ENCODE results near the gene MCFD2.
"Not testable (repeated sequence)": the region's sequence is repeated elsewhere in the genome, so short reads cannot be mapped to it uniquely, and the experiment has no call there.

Gene MCFD2

DNA sequence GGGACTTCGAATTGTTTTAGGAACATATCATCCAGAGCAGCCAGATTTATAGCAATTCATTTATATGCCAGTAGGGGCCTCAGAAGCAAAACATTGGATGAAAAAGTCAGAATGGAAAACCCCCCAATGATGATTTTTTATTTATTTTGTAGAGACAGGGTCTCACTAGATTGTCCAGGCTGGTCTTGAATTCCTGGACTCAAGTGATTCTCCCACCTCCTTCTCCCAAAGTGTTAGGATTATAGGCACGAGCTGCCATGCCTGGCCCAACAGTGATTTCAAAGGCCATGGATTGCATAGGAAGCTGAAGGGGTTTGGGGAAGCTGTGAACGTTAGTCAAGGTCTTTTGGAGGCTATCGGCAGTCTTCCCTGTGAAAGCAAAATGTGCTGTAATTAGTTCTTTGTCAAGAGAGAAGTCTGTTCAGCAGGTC lies 21.9 kb upstream of the MCFD2 start:
- no peak for DNase-seq (ENCODE audit: low read depth, low spot score)

GRCh38 chr2:46936566-46936965 lies 21.0 kb upstream of the MCFD2 start:
- DNase-seq (ENCODE audit: low read depth, low spot score): no peak

GRCh38 chr2:46935071-46935470 lies 19.5 kb upstream of the MCFD2 start:
- DNase-seq (ENCODE audit: low read depth, low spot score): no peak

GRCh38 chr2:46929612-46930011 lies 14.0 kb upstream of the MCFD2 start:
- no peak for DNase-seq (ENCODE audit: low read depth, low spot score)

GRCh38 chr2:46926863-46927262 lies 11.3 kb upstream of the MCFD2 start:
- no peak for DNase-seq (ENCODE audit: low read depth, low spot score)

DNA sequence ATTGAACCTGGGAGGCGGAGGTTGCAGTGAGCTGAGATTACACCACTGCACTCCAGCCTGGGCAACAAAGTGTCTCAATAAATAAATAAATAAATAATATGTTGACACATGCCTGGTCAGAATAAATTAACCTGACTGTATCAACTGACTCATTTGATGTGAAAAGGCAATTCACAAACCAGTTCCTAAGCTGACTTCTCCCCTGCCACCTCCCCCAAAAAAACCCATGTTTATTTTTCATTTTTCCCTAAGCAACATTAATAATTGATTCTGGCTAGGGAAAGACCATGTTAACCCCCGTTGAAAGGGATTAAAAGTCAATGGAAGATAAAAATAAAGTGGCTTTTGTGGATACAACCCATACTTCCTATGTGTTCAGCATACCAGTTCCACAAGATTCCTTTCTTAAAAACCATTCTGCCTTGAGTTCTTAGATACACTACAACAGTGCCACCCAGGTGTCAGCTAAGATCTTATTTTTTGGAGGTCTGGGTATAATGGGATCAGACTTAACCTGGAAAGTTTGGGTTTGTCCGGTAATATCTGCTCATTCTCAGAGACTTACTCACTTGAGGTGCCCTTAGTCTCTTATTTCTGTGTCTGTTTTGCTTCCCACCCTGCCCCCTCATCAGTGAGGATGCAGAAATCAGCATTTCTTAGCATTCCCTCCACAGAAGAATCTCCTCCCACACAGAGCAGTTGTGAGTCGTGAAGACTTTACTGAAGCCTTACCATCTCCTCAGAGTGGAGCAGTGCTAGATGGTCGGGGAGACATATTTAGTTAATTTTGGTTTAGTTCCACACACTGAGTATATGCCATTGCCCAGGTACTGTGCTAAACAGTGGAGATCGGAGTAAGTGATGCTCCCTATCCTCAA lies 10.1 kb upstream of the MCFD2 start:
- no peak for DNase-seq (ENCODE audit: low read depth, low spot score)

DNA sequence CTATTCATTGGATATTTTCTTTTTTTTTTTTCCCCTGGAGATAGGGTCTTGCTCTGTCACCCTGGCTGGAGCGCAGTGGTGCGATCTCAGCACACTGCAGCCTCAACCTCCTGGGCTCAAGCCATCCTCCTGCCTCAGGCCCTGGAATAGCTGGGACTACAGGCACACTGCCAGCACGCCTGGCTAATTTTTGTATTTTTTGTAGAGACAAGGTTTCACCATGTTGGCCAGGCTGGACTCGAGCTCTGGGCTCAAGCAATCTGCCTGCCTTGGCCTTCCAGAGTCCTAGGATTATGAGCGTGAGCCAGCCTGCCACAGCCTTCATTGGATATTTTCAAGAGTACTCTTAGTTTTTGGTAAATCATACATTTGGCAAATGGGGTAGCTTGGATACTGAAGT lies 9.0 kb upstream of the MCFD2 start:
- no peak for DNase-seq (ENCODE audit: low read depth, low spot score)

DNA sequence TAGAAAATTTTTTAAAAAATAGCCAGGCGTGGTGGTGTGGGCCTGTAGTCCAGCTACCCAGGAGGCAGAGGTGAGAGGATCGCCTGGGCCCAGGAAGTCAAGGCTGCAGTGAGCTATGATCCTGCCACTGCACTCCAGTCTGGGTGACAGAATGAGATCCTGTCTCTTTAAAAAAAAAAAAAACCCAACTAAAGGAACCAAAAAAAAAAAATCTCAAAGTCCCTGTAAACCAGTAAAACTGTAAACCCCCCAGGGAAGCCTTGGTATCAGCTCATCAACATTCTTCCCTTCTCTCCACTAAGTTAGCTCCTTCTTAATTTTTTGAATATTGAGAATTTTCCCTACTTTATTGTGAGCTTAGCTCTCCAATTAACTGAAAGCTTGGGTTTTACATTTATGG lies 8.4 kb upstream of the MCFD2 start:
- DNase-seq (ENCODE audit: low read depth, low spot score): no peak

GRCh38 chr2:46923041-46923528 lies 7.5 kb upstream of the MCFD2 start:
- DNase-seq (ENCODE audit: low read depth, low spot score): no peak

- DNase-seq (ENCODE audit: low read depth, low spot score): no peak
Measured at GRCh38 chr2:46922606-46923005, 7.0 kb upstream of the MCFD2 start.

GRCh38 chr2:46921676-46922448 lies 6.3 kb upstream of the MCFD2 start:
- DNase-seq (ENCODE audit: low read depth, low spot score): no peak

- DNase-seq (ENCODE audit: low read depth, low spot score): no peak
Measured at GRCh38 chr2:46917628-46918027, 2.0 kb upstream of the MCFD2 start.

DNA sequence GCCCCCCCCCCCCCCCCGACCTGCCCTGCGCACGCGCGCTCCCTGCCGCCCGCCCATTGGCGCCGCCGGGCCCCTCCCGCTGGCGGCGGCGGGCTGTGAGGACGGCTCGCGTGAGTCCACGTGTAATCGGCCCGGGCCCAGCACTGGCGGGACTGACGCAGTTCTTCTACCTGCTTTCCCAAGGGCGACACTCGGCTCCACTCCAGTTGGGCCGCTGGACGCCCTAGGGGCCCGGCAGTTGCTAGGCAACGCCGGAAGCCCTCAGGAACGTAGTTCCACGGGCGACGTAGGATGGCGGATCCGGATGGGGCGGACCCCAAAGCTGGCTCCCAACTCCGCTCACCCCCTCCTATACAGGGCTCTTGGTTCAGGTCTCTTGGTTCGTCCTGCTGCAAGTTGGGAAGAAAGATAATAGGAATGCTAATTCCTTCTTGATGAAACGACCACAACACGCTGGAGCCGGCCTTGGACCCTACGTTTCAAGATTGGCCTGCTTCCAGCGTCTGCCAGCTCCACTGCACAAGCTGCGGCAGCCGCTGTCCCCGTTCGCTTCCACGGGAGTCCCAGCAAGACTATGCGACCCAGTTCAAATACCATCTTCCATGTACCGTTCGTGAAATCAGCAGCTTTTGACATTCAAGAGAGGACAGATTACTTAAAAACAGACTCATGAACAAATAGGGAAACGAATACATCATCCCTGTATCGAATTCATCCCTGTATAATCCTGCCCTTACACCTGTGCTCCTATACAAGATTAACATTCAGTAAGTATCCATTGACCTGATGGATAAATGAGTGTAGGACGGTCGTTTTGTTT lies 415 bp upstream of the MCFD2 start:
- peak; percentile 57 for DNase-seq (ENCODE audit: low read depth, low spot score)

DNA sequence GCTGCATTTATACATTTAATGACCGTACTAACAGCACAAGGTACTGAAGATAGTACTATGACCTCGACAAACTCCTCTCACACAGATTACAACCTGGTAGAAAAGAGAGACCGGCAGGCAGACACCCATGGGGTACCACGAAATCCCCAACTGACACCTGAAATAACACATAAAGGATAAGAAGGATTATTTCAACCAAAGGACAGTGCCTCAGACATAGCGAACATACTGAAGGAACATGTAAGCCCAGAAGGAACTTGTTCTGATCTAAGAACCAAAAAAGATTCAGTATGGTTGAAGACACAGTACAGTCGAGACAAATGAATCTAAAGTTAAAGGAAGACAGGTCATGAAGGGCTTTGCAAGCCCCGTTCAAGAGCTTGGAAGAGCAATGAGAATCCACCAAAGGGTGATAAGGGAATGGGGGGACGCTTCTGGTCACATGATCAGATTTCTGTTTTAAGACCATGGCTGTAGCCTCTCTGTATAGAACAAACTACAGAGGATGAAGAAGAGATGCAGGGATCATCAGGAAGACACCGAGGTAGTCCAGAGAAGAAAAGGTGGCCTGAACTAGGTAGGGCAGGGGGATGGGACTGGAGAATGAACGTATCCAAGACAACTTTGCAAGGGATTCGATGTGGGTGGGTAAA lies 902 bp downstream of the MCFD2 start:
- DNase-seq (ENCODE audit: low read depth, low spot score): no peak

DNA sequence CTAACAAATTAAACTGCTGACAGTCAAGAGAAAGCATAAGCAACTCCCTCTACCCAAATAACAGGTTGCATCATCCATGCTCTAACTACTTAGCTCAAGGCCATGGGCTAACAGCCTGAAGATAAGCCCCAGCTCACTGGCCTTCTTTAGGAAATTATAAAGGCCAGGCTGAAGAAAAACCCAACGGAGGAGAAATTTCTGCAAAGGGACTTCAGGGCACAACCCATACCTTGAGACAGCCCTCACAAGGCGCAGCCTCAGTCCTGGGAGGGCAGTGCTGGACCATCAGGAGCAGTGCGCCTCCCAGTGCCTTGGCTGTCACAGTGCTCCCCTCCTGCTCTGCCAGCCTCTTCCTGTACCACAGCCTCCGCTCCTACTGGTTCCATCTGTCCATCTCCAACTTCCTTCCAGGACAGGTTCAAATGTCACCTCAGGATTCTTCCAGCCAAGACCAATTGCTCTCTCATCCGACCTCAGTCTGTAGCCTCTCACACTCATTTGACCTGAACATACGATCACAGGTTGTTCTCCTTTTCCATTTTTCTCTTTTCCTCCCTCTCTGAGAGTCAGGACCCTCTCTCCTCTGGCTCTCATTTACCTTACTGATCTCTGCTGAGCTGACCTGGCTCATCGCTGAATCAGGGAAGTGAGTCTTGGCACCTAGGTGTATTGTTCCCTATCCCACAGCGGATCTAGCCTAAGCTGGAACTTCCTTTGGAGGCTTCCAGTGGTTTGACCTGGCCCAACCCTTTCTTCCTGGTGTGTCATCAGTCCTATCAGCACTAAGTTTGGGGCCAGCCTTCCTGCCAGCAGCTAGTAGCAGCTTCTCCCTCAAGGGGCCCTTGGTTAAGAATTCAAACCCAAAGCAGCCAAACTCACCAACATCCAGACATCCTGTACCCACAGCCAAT lies 1.9 kb downstream of the MCFD2 start:
- DNase-seq (ENCODE audit: low read depth, low spot score): no peak

GRCh38 chr2:46909771-46910419 lies 5.7 kb downstream of the MCFD2 start:
- DNase-seq (ENCODE audit: low read depth, low spot score): no peak

DNA sequence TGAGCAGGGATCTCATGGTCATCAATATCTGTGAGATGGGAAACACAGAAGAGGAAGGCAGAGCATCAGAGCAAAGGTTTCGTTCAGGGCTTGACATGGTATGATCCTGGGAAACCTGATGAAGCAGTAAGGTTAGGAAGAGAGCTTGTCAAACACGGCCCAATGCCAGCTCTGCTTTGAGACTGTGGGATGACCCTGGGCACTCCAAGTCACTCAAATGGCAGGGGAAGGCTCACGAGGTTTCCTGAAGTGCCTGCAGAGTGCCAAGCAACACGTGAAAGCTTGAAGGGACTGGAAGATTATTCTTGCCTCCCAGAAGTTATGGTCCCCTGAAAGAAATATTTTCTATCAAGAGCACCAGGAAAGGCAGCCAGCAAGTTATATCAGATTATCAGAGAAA lies 6.5 kb downstream of the MCFD2 start:
- no peak for DNase-seq (ENCODE audit: low read depth, low spot score)

DNA sequence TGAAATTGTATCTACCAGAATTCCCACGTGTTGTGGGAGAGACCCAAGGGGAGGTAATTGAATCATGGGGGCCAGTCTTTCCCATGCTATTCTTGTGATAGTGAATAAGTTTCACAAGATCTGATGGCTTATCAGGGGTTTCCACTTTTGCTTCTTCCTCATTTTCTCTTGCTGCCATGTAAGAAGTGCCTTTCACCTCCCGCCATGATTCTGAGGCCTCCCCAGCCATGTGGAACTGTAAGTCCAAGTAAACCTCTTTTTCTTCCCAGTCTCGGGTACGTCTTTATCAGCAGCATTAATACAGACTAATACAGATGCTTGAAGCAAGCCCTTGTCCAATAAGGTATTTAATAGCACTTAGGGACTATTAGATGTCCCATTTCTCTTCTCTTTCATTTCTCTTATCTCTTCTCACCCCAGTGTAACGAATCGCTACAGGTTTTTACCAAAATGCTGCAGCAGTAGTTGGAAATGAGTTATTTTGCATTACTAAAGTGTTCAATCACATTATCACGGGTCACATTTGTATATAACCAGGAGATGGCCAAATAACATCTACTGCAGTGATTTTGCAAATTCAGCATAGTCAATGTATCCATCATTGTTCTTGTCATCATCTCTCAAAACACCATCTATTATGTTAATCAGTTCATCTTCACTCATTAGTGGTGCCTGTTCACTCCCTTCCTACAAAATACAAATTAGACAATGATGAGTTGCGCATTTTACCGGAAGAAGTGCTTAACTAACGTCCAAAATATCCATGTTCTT lies 10.5 kb downstream of the MCFD2 start:
- DNase-seq (ENCODE audit: low read depth, low spot score): not testable (repeated sequence)

DNA sequence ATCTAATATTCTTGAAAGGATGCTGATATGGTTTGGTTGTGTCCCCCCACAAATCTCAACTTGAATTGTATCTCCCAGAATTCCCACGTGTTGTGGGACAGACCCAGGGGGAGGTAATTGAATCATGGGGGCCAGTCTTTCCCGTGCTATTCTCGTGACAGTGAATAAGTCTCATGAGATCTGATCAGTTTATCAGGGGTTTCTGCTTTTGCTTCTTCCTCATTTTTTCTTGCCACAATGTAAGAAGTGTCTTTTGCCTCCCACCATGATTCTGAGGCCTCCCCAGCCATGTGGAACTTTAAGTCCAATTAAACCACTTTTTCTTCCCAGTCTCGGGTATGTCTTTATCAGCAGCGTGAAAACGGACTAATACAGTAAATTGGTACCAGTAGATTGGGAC lies 12.6 kb downstream of the MCFD2 start:
- DNase-seq (ENCODE audit: low read depth, low spot score): not testable (repeated sequence)

All from activated CD4-positive, CD25-positive, alpha-beta regulatory T cell treated with anti-CD3 and anti-CD28 coated beads, Interleukin-2, amount 50 U/mL, for 16 hours (primary cell).